OCI-LY7 (cell line): ENCODE data around the gene MRPS6. TPM values are rescaled to one million over a fixed set of nuclear protein-coding genes. Genes with fewer than 3 reads are reported as not detected.

ENCODE experiments used
- BruUV-seq: library from RNA; stranded (reverse); fragments of 400-500 nt; replicated peaks from 2 replicates; lab custom pipeline; 2021; lab: Mats Ljungman, UMichigan
- CTCF ChIA-PET: fragments of 300-600 bp; sonication (Branson Sonifier 250); formaldehyde crosslinking; loops from one replicate; lab custom pipeline; 2022; ENCODE audit warnings: antibody characterized with exemption; ENCODE audit not compliant: unreplicated experiment; lab: Charles Lee
- POLR2A ChIA-PET: fragments of 300-600 bp; sonication (Branson Sonifier 250); formaldehyde crosslinking; loops from one replicate; lab custom pipeline; 2022; ENCODE audit warnings: antibody characterized with exemption; lab: Charles Lee
- DNase-seq: peaks from one replicate; pipeline ENCODE4 v3.0.0-alpha.2; 2015; ENCODE audit warnings: low spot score
- H2AFZ ChIP-seq: fragments of 200-600 bp; sonication (generic), shearing (Covaris generic); 2 replicates; pipeline ENCODE4 v1.6.1; 2014; ENCODE audit warnings: mild to moderate bottlenecking, antibody characterized with exemption, low read length, moderate library complexity
- H3K27ac ChIP-seq: fragments of 200-600 bp; sonication (generic); 2 replicates; pipeline ENCODE4 v1.5.1; 2014; ENCODE audit warnings: mixed run types, low read depth, mild to moderate bottlenecking, moderate library complexity, low read length, inconsistent platforms; ENCODE audit not compliant: poor library complexity, severe bottlenecking
- H3K36me3 ChIP-seq: fragments of 200-600 bp; sonication (generic); 2 replicates; pipeline ENCODE4 v1.6.1; 2014; ENCODE audit warnings: mild to moderate bottlenecking, antibody characterized with exemption, low read length, moderate library complexity, mixed read lengths; ENCODE audit not compliant: insufficient read depth
- H3K4me1 ChIP-seq: fragments of 200-600 bp; sonication (generic); 2 replicates; pipeline ENCODE4 v1.5.1; 2014; ENCODE audit warnings: mild to moderate bottlenecking, low read length; ENCODE audit not compliant: insufficient read depth, poor library complexity, severe bottlenecking
- H3K4me2 ChIP-seq: fragments of 200-600 bp; sonication (generic); 2 replicates; pipeline ENCODE4 v1.6.1; 2014; ENCODE audit warnings: mild to moderate bottlenecking, low read length
- H3K4me3 ChIP-seq: fragments of 200-600 bp; sonication (generic); 2 replicates; pipeline ENCODE4 v1.5.1; 2014; ENCODE audit warnings: mild to moderate bottlenecking, low read depth, low read length; ENCODE audit not compliant: poor library complexity, severe bottlenecking
- H3K79me2 ChIP-seq: fragments of 200-600 bp; sonication (generic); 2 replicates; pipeline ENCODE4 v1.6.1; 2016; ENCODE audit warnings: low read depth, mild to moderate bottlenecking, low read length, moderate library complexity, mixed read lengths; ENCODE audit not compliant: insufficient read depth
- H3K9me2 ChIP-seq: fragments of 200-600 bp; sonication (generic); 2 replicates; pipeline ENCODE4 v1.6.1; 2016; ENCODE audit warnings: mild to moderate bottlenecking, low read length, mixed read lengths; ENCODE audit not compliant: insufficient read depth
- H3K9me3 ChIP-seq: fragments of 200-600 bp; sonication (generic); 2 replicates; pipeline ENCODE4 v1.6.1; 2014; ENCODE audit warnings: mild to moderate bottlenecking, mixed run types, low read length, mixed read lengths
- H4K20me1 ChIP-seq: fragments of 200-600 bp; sonication (generic); 2 replicates; pipeline ENCODE4 v1.6.1; 2014; ENCODE audit warnings: mild to moderate bottlenecking, antibody characterized with exemption, low read length, moderate library complexity, mixed read lengths; ENCODE audit not compliant: insufficient read depth
- CTCF ChIP-seq: fragments of 200-600 bp; sonication (generic); conservative IDR thresholded peaks from 2 replicates; pipeline ENCODE4 v1.5.1; 2014; ENCODE audit warnings: mild to moderate bottlenecking, antibody characterized with exemption, low read length, moderate library complexity, mixed read lengths
- EZH2phosphoT487 ChIP-seq: fragments of 200-600 bp; sonication (generic); IDR thresholded peaks from 2 replicates; pipeline ENCODE4 v1.6.1; 2018; ENCODE audit warnings: low read depth, borderline replicate concordance, mild to moderate bottlenecking, mixed run types, antibody characterized with exemption, low read length, moderate library complexity, mixed read lengths
- intact Hi-C: fragments of 100-400 bp; cut with micrococcal nuclease; formaldehyde crosslinking; loops from one replicate; pipeline ENCODE4 v1.10.0; 2022; ENCODE audit not compliant: unreplicated experiment
- total RNA-seq, 2 experiments: library from RNA; depleted of rRNA in 1 of 2; stranded (reverse); fragments of >200 nt in 1 of 2; shearing (Covaris generic) in 1 of 2; gene quantifications; 2 replicates each; pipeline ENCODE4 v1.2.3, GENCODE V29; 2014 to 2022

The MRPS6 gene
- total RNA-seq, 2 experiments from 2014 or later, result 20.9 to 56.1 TPM

GRCh38 chr21:34152500-34152899, 79.1 kb downstream of the MRPS6 start:
- Histone ChIP-seq H3K9me3 (no peaks in the 10 kb centered on the region), H3K36me3 (no peaks in the 10 kb centered on the region), H3K27ac (no peak overlapping the region), H3K4me2 (no peak overlapping the region), H3K4me3 (no peak overlapping the region), H3K4me1 (no peaks in the 10 kb centered on the region), H4K20me1 (no peaks in the 10 kb centered on the region), H2AFZ (no peak overlapping the region), H3K79me2 (no peaks in the 10 kb centered on the region), H3K9me2 (no peaks in the 10 kb centered on the region)
- POLR2A ChIA-PET, result interaction anchor here (0.7 kb wide), 1 partner anchor 446 kb away, joined by 3 read pairs; no protein-coding TSS in a partner anchor
- intact Hi-C loops, result no loop called here
- BruUV-seq, result no TSS peak
- TF ChIP-seq EZH2phosphoT487 (no peak), CTCF (no peak)
- CTCF ChIA-PET, result no interaction called here
- DNase-seq, result no peak

- intact Hi-C loops, result no loop called here
- ChIA-PET POLR2A (no interaction called here), CTCF (no interaction called here)
- Histone ChIP-seq H3K36me3 (no peaks in the 10 kb centered on the region), H3K79me2 (no peaks in the 10 kb centered on the region), H3K27ac (no peak overlapping the region), H3K9me2 (no peaks in the 10 kb centered on the region), H4K20me1 (no peaks in the 10 kb centered on the region), H2AFZ (no peak overlapping the region), H3K9me3 (no peaks in the 10 kb centered on the region), H3K4me3 (no peak overlapping the region), H3K4me2 (no peak overlapping the region), H3K4me1 (no peaks in the 10 kb centered on the region)
- TF ChIP-seq CTCF, result no peak
- TF ChIP-seq EZH2phosphoT487, result no peak
- DNase-seq, result no peak
- BruUV-seq, result no TSS peak
Measured at GRCh38 chr21:34154878-34155277, 81.5 kb downstream of the MRPS6 start.

- Histone ChIP-seq H3K9me3 (no peaks in the 10 kb centered on the region), H2AFZ (no peak overlapping the region), H3K36me3 (no peaks in the 10 kb centered on the region), H3K4me2 (no peak overlapping the region), H4K20me1 (no peaks in the 10 kb centered on the region), H3K4me1 (no peaks in the 10 kb centered on the region), H3K27ac (no peak overlapping the region), H3K9me2 (no peaks in the 10 kb centered on the region), H3K4me3 (no peak overlapping the region), H3K79me2 (no peaks in the 10 kb centered on the region)
- intact Hi-C loops, result no loop called here
- TF ChIP-seq CTCF (no peak), EZH2phosphoT487 (no peak)
- POLR2A ChIA-PET, result no interaction called here
- no peak for DNase-seq
- CTCF ChIA-PET, result no interaction called here
- BruUV-seq, result no TSS peak
Measured at GRCh38 chr21:34156957-34157356, 83.6 kb downstream of the MRPS6 start.
